IMR-90 (cell line): ENCODE results near the gene ACTL6B. TPM values are rescaled to one million over a fixed set of nuclear protein-coding genes. Genes with fewer than 3 reads are reported as not detected.

Experiments
- ATAC-seq: fragments of 200-7000 bp; cut with Tn5 transposase; 2 replicates; pipeline ENCODE4 v1.9.1; 2020; ENCODE audit warnings: low read depth, mild to moderate bottlenecking, moderate library complexity
- BruUV-seq: library from RNA; stranded (reverse); fragments of 400-500 nt; replicated peaks from 2 replicates; lab custom pipeline; 2021; lab: Mats Ljungman, UMichigan
- CTCF ChIA-PET: fragments of 300-600 bp; formaldehyde crosslinking; extraction: SDS; loops from one replicate; lab custom pipeline; 2021; ENCODE audit warnings: antibody characterized with exemption; lab: Yijun Ruan, JAX
- POLR2A ChIA-PET: fragments of 300-600 bp; sonication (Branson Sonifier 250); formaldehyde crosslinking; loops from one replicate; lab custom pipeline; 2022; ENCODE audit warnings: antibody characterized with exemption; ENCODE audit not compliant: unreplicated experiment; lab: Charles Lee
- DNase-seq: peaks from one replicate; pipeline ENCODE4 v3.0.0; 2013
- H2AFZ ChIP-seq: replicated peaks from 2 replicates; pipeline ENCODE3; 2013; ENCODE audit warnings: low read length, mild to moderate bottlenecking; ENCODE audit not compliant: poor library complexity
- H2AK5ac ChIP-seq: 2 replicates; pipeline ENCODE4 v1.6.1; 2013; ENCODE audit warnings: low read depth, low read length, inconsistent platforms
- H2AK9ac ChIP-seq: replicated peaks from 2 replicates; pipeline ENCODE3; 2013; ENCODE audit warnings: mild to moderate bottlenecking, low read depth, low read length, moderate library complexity; ENCODE audit not compliant: poor library complexity
- H2BK120ac ChIP-seq: 2 replicates; pipeline ENCODE4 v1.6.1; 2013; ENCODE audit warnings: low read depth, low read length, inconsistent platforms
- H2BK15ac ChIP-seq: 3 replicates; pipeline ENCODE4 v1.6.1; 2013; ENCODE audit warnings: low read depth, low read length, inconsistent platforms
- H2BK20ac ChIP-seq: 2 replicates; pipeline ENCODE4 v1.6.1; 2013; ENCODE audit warnings: low read depth, mild to moderate bottlenecking, inconsistent platforms, low read length, moderate library complexity
- H2BK5ac ChIP-seq: 2 replicates; pipeline ENCODE4 v1.6.1; 2013; ENCODE audit warnings: mild to moderate bottlenecking, low read depth, low read length, inconsistent platforms; ENCODE audit not compliant: poor library complexity, severe bottlenecking
- H3K14ac ChIP-seq: replicated peaks from 2 replicates; pipeline ENCODE4 v1.6.1; 2013; ENCODE audit warnings: low read depth, low read length, inconsistent platforms
- H3K18ac ChIP-seq: 2 replicates; pipeline ENCODE4 v1.6.1; 2013; ENCODE audit warnings: low read depth, low read length, control low read depth
- H3K23ac ChIP-seq: 2 replicates; pipeline ENCODE4 v1.6.1; 2013; ENCODE audit warnings: low read depth, low read length, inconsistent platforms
- H3K27ac ChIP-seq: 2 replicates; pipeline ENCODE4 v1.5.1; 2013; ENCODE audit warnings: mild to moderate bottlenecking, control low read depth, low read length; ENCODE audit not compliant: insufficient read depth
- H3K27me3 ChIP-seq: 2 replicates; pipeline ENCODE4 v1.6.1; 2013; ENCODE audit warnings: low read length; ENCODE audit not compliant: control insufficient read depth, insufficient read depth
- H3K36me3 ChIP-seq: 2 replicates; pipeline ENCODE4 v1.6.1; 2013; ENCODE audit warnings: low read length, mixed read lengths; ENCODE audit not compliant: control insufficient read depth, insufficient read depth
- H3K4ac ChIP-seq: 2 replicates; pipeline ENCODE4 v1.6.1; 2013; ENCODE audit warnings: low read depth, low read length, inconsistent platforms
- H3K4me1 ChIP-seq: 2 replicates; pipeline ENCODE4 v1.6.1; 2013; ENCODE audit warnings: low read length, mixed read lengths; ENCODE audit not compliant: control insufficient read depth, insufficient read depth
- H3K4me2 ChIP-seq: 2 replicates; pipeline ENCODE4 v1.6.1; 2013; ENCODE audit warnings: low read depth, mild to moderate bottlenecking, control low read depth, low read length, moderate library complexity
- H3K4me3 ChIP-seq: 2 replicates; pipeline ENCODE4 v1.5.1; 2013; ENCODE audit warnings: low read depth, mild to moderate bottlenecking, control low read depth, low read length, moderate library complexity; ENCODE audit not compliant: insufficient read depth
- H3K56ac ChIP-seq: 2 replicates; pipeline ENCODE4 v1.6.1; 2013; ENCODE audit warnings: low read length, inconsistent platforms; ENCODE audit not compliant: insufficient read depth; ENCODE audit errors: extremely low read depth
- H3K79me1 ChIP-seq, 2 experiments: 2 replicates each; pipeline ENCODE4 v1.6.1; 2013; ENCODE audit warnings: low read length in 2 of 2, inconsistent platforms in 1 of 2, low read depth in 1 of 2
- H3K9ac ChIP-seq: 2 replicates; pipeline ENCODE4 v1.6.1; 2013; ENCODE audit warnings: low read depth, low read length, control low read depth
- H3K9me1 ChIP-seq: 2 replicates; pipeline ENCODE4 v1.6.1; 2013; ENCODE audit warnings: low read length, inconsistent platforms; ENCODE audit not compliant: insufficient read depth
- H3K9me3 ChIP-seq: 2 replicates; pipeline ENCODE4 v1.6.1; 2013; ENCODE audit warnings: low read length; ENCODE audit not compliant: control insufficient read depth, insufficient read depth
- H4K20me1 ChIP-seq: 2 replicates; pipeline ENCODE4 v1.6.1; 2013; ENCODE audit warnings: low read length, inconsistent platforms; ENCODE audit not compliant: insufficient read depth
- H4K5ac ChIP-seq: 2 replicates; pipeline ENCODE4 v1.6.1; 2013; ENCODE audit warnings: mild to moderate bottlenecking, low read depth, low read length, control low read depth
- H4K8ac ChIP-seq, 2 experiments: 2 replicates each; pipeline ENCODE4 v1.6.1; 2013; ENCODE audit warnings: low read depth in 2 of 2, low read length in 2 of 2, control low read depth in 1 of 2, inconsistent platforms in 1 of 2
- H4K91ac ChIP-seq: 2 replicates; pipeline ENCODE4 v1.6.1; 2013; ENCODE audit warnings: low read depth, low read length, inconsistent platforms; ENCODE audit not compliant: insufficient read depth
- BHLHE40 ChIP-seq: fragments of 150-350 bp; IDR thresholded peaks from 2 replicates; pipeline ENCODE4 v1.6.1; 2016; ENCODE audit warnings: mild to moderate bottlenecking, low read depth, low read length
- CEBPB ChIP-seq: IDR thresholded peaks from 2 replicates; pipeline ENCODE4 v1.6.1; 2012; ENCODE audit warnings: low read depth, low read length, improper control_type of control experiment
- CHD1 ChIP-seq: IDR thresholded peaks from 2 replicates; pipeline ENCODE4 v1.6.1; 2012; ENCODE audit warnings: low read depth, low read length, improper control_type of control experiment
- FOS ChIP-seq: fragments of 150-350 bp; IDR thresholded peaks from 2 replicates; pipeline ENCODE4 v1.6.1; 2016; ENCODE audit warnings: low read depth, low read length
- MAZ ChIP-seq: IDR thresholded peaks from 2 replicates; pipeline ENCODE4 v1.6.1; 2012; ENCODE audit warnings: low read depth, mild to moderate bottlenecking, low read length, improper control_type of control experiment, moderate library complexity, borderline replicate concordance
- MXI1 ChIP-seq: IDR thresholded peaks from 2 replicates; pipeline ENCODE4 v1.6.1; 2012; ENCODE audit warnings: low read depth, mild to moderate bottlenecking, low read length, moderate library complexity, borderline replicate concordance
- NFE2L2 ChIP-seq: fragments of 150-350 bp; IDR thresholded peaks from 2 replicates; pipeline ENCODE4 v1.6.1; 2016; ENCODE audit warnings: low read depth, mild to moderate bottlenecking, low read length
- POLR2A ChIP-seq: IDR thresholded peaks from 2 replicates; pipeline ENCODE4 v1.6.1; 2012; ENCODE audit warnings: mild to moderate bottlenecking, low read depth, low read length
- RAD21 ChIP-seq: IDR thresholded peaks from 2 replicates; pipeline ENCODE4 v1.6.1; 2012; ENCODE audit warnings: low read length, improper control_type of control experiment
- RCOR1 ChIP-seq: IDR thresholded peaks from 2 replicates; pipeline ENCODE4 v1.6.1; 2012; ENCODE audit warnings: mild to moderate bottlenecking, low read length, improper control_type of control experiment; ENCODE audit not compliant: insufficient replicate concordance
- RFX5 ChIP-seq: IDR thresholded peaks from 2 replicates; pipeline ENCODE4 v1.8.0; 2012; ENCODE audit warnings: low read depth, mild to moderate bottlenecking, low read length, moderate library complexity
- SMC3 ChIP-seq: fragments of 150-350 bp; IDR thresholded peaks from 2 replicates; pipeline ENCODE4 v1.6.1; 2016; ENCODE audit warnings: low read depth, mild to moderate bottlenecking, antibody characterized with exemption, low read length, moderate library complexity
- WGBS, 2 experiments: methylation state at CpG; one replicate each; pipeline versions ENCODE4 v1.1.5 to v1.1.7; 2013; ENCODE audit warnings: missing lambda C conversion rate in 2 of 2; ENCODE audit not compliant: insufficient read length in 1 of 2; ENCODE audit errors: extremely low coverage in 2 of 2; 5-methylcytosine and 5-hydroxymethylcytosine counted together
- dilution Hi-C: fragments of 300-500 bp; cut with HindIII; formaldehyde crosslinking; loops from one replicate; pipeline ENCODE4 v1.14.3; 2018; ENCODE audit warnings: low sequenced_read_pairs; ENCODE audit not compliant: unreplicated experiment
- in situ Hi-C: fragments of 300-500 bp; cut with MboI; formaldehyde crosslinking; loops from 3 replicates; pipeline ENCODE4 v1.14.3; 2019; ENCODE audit warnings: low sequenced_read_pairs, inconsistent platforms, mixed read lengths
- intact Hi-C: fragments of 100-400 bp; cut with micrococcal nuclease; formaldehyde crosslinking; loops from 2 replicates; pipeline ENCODE4 v1.10.0; 2022
- polyA plus RNA-seq, 3 experiments: library from polyadenylated mRNA; depleted of rRNA; stranded (reverse); fragments of >200 nt; gene quantifications; 2 replicates each; pipeline ENCODE4 v1.2.3, GENCODE V29; 2012; ENCODE audit warnings: low replicate concordance in 1 of 3
- total RNA-seq: library from RNA; depleted of rRNA; stranded (reverse); fragments of >200 nt; gene quantifications from 2 replicates; pipeline ENCODE4 v1.2.3, GENCODE V29; 2012
- TF ChIP-seq, protein P1 (sequence below): conservative IDR thresholded peaks from 2 replicates; pipeline ENCODE4 v1.5.1; 2012; ENCODE audit warnings: mild to moderate bottlenecking, low read depth, low read length, improper control_type of control experiment
- TF ChIP-seq, protein P2 (sequence below): fragments of 150-350 bp; IDR thresholded peaks from 2 replicates; pipeline ENCODE4 v1.6.1; 2017; ENCODE audit warnings: mild to moderate bottlenecking, antibody characterized with exemption, low read length, low read depth
- TF ChIP-seq, protein P3 (sequence below): fragments of 150-350 bp; IDR thresholded peaks from 2 replicates; pipeline ENCODE4 v1.6.1; 2016; ENCODE audit warnings: low read depth, mild to moderate bottlenecking, low read length, moderate library complexity, borderline replicate concordance

The ACTL6B gene
- total and polyA plus RNA-seq, 2 of the 4 experiments (the other 2 are of a cell fraction): not detected

DNA sequence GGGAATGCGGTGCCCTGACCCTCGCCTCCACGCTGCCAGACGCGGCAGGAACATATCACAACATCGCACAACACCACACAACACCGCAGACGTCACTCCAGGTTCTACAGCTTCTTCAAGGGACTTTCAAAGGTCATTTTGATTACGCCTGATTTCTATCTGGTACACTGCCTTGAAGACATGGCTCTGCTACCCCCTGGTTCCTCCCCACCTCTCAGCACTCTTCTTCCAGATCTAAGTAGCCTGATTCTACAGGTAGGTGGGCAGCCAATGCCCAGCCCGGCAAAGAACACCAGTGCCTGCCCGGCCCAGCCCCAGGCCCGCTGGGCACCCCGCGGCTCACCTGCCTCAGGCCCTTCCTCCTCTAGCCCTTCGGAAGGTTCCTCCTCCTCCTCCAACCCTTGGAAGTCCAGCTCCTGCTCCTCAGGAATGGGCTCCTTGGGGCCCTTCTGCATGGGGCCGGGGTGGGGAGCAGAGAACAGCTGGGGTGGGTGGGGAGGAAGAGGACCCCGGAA, 29.4 kb upstream of the ACTL6B start:
- Histone ChIP-seq H2BK20ac (no peak overlapping the region), H3K9ac (no peak overlapping the region), H3K18ac (no peak overlapping the region), H3K23ac (no peak overlapping the region), H3K9me3 (no peaks in the 10 kb centered on the region), H2BK15ac (no peak overlapping the region), H3K56ac (no peak overlapping the region), H4K91ac (no peak overlapping the region), H2BK120ac (no peak overlapping the region), H3K9me1 (no peaks in the 10 kb centered on the region), H3K4me1 (peaks cover 11% of the 10 kb centered on the region), H4K20me1 (peaks cover 44% of the 10 kb centered on the region), H3K4ac (no peak overlapping the region), H2AK5ac (no peak overlapping the region), H2BK5ac (no peak overlapping the region), H3K27me3 (no peaks in the 10 kb centered on the region), H2AFZ (no peak overlapping the region), H3K27ac (no peak overlapping the region), H4K5ac (no peak overlapping the region), H3K36me3 (peaks cover 77% of the 10 kb centered on the region), H3K4me3 (no peak overlapping the region), H2AK9ac (no peak overlapping the region), H3K4me2 (no peak overlapping the region), H4K8ac (no peak overlapping the region), H3K79me1 (peaks cover 12 to 35% of the 10 kb centered on the region in 2 experiments; a peak in 3 of 4 replicates), H3K14ac (no peak overlapping the region)
- ATAC-seq (no peak), DNase-seq (no peak)
- ChIA-PET CTCF (interaction anchor here (1.2 kb wide), 1 partner anchor 20 kb away, joined by 3 read pairs; the partner anchor contains the start of gene POP7), POLR2A (no interaction called here)
- 50% methylated on average over 2 of the region's 17 CpGs; no CpG with 5 or more reads in 1 of the 2 experiments for WGBS, 2 experiments
- in situ Hi-C loops (no loop called here), intact Hi-C loops (no loop called here), dilution Hi-C loops (no loop called here)
- TF ChIP-seq BHLHE40 (no peak), FOS (no peak), CHD1 (no peak), CEBPB (no peak), RFX5 (no peak), RAD21 (no peak), POLR2A (no peak), MAZ (no peak), SMC3 (no peak), NFE2L2 (no peak), RCOR1 (no peak), MXI1 (no peak)
- TF ChIP-seq, protein P1, sequence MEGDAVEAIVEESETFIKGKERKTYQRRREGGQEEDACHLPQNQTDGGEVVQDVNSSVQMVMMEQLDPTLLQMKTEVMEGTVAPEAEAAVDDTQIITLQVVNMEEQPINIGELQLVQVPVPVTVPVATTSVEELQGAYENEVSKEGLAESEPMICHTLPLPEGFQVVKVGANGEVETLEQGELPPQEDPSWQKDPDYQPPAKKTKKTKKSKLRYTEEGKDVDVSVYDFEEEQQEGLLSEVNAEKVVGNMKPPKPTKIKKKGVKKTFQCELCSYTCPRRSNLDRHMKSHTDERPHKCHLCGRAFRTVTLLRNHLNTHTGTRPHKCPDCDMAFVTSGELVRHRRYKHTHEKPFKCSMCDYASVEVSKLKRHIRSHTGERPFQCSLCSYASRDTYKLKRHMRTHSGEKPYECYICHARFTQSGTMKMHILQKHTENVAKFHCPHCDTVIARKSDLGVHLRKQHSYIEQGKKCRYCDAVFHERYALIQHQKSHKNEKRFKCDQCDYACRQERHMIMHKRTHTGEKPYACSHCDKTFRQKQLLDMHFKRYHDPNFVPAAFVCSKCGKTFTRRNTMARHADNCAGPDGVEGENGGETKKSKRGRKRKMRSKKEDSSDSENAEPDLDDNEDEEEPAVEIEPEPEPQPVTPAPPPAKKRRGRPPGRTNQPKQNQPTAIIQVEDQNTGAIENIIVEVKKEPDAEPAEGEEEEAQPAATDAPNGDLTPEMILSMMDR: no peak; the same call in 1 of the 2 replicates
- TF ChIP-seq, protein P2, sequence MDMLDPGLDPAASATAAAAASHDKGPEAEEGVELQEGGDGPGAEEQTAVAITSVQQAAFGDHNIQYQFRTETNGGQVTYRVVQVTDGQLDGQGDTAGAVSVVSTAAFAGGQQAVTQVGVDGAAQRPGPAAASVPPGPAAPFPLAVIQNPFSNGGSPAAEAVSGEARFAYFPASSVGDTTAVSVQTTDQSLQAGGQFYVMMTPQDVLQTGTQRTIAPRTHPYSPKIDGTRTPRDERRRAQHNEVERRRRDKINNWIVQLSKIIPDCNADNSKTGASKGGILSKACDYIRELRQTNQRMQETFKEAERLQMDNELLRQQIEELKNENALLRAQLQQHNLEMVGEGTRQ: no peak
- TF ChIP-seq, protein P3, sequence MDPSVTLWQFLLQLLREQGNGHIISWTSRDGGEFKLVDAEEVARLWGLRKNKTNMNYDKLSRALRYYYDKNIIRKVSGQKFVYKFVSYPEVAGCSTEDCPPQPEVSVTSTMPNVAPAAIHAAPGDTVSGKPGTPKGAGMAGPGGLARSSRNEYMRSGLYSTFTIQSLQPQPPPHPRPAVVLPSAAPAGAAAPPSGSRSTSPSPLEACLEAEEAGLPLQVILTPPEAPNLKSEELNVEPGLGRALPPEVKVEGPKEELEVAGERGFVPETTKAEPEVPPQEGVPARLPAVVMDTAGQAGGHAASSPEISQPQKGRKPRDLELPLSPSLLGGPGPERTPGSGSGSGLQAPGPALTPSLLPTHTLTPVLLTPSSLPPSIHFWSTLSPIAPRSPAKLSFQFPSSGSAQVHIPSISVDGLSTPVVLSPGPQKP: no peak
- no TSS peak for BruUV-seq
